ENCODE measurements around the gene ZNF528.
A peak's percentile ranks its signal among the peaks of the same experiment; 100 is the strongest.

The ZNF528 gene

DNA sequence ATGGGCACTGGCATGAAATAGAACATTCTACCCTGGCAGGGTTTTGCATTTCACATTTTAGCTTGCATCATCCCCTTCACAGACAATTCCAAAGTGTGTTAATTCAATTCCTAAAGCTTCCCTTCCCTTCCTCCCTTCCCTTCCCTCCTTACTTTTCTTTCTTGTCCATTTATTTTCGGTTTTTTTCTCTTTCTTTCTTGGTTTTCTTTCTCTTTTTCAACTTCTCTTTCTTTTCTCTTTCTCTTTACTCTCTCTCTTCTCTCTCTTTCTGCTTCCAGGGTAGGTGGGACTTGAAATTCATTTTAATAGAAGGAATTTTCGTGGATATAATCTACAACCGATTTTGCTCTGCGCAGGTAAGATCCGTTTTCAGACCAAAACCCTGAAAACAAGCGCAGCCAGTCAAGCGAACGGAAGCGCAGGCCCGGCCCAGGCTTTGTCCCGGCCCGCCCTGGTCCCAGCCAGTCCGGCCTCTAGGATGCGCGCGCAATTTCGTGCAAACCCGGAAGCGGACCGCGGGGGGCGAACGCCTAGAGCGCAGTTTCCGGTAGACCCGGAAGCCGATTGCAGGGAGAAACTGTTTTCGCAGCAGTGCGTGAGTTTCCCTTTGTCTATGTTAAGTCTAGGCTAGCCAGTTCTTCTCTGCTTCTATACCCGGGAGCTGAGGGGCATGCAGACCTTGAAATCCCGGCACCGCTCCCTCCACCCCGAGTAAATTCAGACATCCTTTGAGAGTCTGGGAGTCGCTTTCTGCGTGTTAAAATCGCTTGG lies at the start of gene ZNF528:
ZNF528 (plus strand) TSS at position 540 of the 771 bp plus-strand sequence. CDS start 4,165 bp downstream, outside the sequence.
- peak; percentile 64 for FAIRE-seq
- DNase-seq (ENCODE audit: insufficient read length, low spot score) = peak; percentile 93

DNA sequence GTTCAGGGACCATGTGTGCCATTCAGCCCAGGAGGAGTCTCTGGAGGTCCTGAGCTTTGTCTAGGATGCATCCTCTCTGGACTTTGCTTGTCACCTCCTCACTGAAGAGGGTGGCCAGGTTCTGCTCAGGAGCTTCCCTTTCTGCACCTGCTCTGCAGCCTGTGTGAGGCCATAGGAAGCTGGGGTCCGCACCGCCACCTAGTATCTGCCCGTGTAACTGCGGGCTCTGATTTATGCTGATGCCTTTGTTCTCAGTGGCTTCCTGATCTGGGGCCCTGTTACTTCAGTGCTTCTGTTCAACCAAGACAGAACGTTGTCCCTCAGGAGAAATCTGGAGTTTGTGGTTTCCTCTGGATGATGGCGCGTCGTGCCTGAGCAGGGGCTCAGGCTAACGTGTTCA lies 46.1 kb upstream of the ZNF528 start:
- no peak for DNase-seq (ENCODE audit: insufficient read length, low spot score)
- FAIRE-seq = no peak

DNA sequence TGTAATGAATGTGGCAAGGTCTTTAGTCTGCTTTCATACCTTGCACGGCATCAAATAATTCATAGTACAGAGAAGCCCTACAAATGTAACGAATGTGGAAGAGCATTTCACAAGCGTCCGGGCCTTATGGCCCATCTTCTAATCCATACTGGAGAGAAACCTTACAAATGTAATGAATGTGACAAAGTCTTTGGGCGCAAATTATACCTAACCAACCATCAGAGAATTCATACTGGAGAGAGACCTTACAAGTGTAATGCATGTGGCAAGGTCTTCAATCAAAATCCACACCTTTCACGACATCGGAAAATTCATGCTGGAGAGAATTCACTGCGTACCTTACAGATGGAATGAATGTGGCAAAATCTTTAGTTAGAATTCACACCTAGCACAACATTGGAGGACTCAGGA lies 31.2 kb upstream of the ZNF528 start:
- FAIRE-seq (no peak), DNase-seq (ENCODE audit: insufficient read length, low spot score) (no peak)

DNA sequence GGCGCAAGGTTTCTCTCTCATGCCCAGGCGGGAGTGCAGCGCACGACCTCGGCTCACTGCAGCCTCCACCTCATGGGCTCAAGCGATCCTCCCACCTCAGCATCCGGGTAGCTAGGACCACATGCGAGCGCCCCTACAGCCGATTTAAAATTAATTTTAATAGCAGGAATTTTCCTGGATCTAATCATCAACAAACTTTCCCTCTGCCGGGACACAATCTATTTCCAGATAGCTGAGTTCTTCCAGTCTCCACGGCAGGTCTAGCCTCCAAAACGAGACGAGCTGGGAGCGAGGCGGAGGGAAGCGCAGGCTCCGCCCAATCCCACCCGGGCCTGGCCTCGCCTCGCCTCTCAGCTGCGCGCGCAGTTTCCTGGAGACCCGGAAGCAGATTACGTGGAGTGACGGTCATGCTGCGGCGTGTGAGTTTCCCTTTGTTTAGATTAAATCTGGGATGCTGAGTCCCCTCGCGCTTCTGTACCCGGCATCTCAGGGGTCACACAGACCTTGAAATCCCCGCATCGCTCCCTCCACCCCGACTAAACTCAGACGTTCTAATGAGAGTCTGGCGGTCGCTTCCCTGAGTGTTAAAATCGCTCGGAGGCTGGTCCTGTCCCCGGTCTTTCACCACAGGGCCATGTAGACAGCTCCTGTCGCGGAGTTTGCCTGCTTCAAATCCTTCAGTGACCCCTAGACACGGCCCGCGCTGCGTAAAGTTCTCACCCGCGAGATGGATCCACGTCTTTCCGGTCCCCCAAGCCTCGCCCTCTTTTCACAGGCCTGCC lies 27.9 kb upstream of the ZNF528 start, which contains the start of gene ZNF880:
ZNF880 (plus strand) TSS at position 365 of the 782 bp plus-strand sequence; CDS start at position 408, 43 bp downstream.
- FAIRE-seq (peak; percentile 76), DNase-seq (ENCODE audit: insufficient read length, low spot score) (peak; percentile 93)

DNA sequence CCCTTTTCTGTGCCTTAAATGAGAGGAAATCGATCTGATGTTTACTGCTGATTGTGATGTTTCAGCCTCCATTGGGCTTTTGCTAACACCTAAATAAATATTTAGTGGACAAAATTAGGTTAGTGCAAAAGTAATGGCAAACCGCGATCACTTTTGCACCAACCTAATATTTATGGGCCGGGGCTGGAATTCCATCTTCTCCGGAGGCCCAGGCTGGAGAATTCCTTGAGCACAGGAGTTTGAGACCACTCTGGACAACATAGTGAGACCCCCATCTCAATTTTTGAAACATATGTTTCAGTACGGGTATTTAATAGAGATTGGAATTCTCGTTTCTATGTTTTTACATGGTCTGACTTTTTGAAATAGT lies 27.3 kb upstream of the ZNF528 start:
- FAIRE-seq (no peak), DNase-seq (ENCODE audit: insufficient read length, low spot score) (no peak)

DNA sequence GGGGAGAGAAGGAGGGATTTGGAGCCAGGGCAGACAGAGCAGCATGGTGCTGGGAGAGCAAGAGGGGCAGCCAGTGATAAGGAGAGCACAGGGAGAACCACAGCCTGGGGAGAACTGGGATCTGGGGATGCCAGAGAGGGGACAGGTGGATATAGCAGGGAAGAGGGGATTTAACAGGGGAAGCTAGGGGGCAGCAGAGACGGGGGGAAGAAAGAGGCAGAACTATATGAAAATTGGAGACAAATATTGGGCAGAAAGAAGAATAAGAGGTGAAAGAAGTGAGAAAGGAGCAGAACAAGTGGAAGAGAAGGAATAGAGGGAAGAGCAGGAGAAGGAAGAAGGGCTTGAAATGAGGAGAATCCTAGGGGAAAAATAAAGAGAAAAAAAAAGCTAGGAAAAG lies 6.5 kb upstream of the ZNF528 start:
- FAIRE-seq = no peak
- no peak for DNase-seq (ENCODE audit: insufficient read length, low spot score)

DNA sequence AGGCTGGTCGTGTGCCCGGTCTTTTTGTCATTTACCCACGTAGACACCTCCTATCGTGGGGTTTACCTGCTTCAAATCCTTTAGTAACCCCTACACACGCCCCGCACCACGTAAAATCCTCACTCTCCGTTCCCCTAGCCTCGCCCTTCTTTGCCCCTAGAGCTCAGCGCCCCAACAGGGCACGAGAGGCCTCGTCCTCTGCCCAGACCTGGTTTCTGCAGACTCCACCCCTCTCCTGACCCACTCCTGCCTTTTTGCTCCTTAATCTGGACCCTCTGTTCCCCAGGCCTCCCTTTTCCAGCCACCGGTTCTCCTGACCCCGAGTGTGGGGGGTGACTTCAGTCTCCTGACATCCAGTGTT lies 412 bp downstream of the ZNF528 start:
- FAIRE-seq (no peak), DNase-seq (ENCODE audit: insufficient read length, low spot score) (no peak)

DNA sequence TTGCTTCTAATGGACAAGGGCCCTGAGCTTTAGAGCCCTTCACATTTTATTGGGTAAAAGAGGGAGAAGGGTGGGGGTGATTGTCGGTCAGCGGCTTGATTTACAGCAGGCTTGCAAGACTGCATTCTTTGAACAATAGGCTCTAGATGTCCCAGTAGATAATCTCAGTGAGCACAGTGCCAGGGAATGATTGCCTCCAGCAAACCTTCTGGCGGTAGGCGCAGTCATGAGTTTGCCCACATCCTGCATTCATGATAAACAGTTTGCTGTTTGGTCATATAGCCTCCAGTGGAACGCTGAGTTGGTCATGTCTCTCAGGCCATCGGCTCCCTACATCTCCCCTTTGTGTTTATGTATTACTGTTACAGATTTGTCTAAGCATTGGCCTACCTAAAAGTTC lies 12.6 kb downstream of the ZNF528 start:
- no peak for FAIRE-seq

DNA sequence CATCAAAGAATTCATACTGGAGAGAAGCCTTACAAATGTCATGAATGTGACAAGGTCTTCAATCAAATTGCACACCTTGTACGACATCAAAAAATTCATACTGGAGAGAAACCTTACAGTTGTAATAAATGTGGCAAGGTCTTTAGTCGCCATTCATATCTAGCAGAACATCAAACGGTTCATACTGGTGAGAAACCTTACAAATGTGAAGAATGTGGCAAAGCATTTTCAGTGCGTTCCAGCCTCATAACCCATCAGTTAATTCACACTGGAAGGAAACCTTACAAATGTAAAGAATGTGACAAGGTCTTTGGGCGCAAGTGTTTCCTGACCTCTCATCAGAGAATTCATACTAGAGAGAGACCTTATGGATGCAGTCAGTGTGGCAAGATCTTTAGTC lies 18.1 kb downstream of the ZNF528 start:
- FAIRE-seq = no peak
- DNase-seq (ENCODE audit: insufficient read length, low spot score) = no peak

More for the DNA sequence above, 12.6 kb downstream of the ZNF528 start:
- no peak for DNase-seq (ENCODE audit: insufficient read length, low spot score)

DNA sequence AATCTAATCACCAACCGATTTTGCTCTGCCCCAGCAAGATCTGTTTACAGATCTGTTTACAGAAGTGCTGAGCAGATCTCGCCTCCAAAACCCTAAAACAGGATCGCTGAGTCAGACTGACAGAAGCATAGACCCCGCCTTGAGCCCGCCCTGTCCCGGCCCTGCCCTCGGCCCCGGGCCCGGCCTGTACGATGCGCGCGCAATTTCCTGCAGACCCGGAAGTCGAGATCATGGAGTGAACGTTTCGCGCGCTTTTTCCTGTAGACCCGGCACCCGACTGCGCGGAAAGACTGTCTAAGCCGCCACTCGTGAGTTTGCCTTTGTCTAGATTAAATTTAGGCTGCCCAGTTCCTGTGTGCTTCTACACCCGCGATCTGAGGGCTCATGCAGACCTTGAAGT lies 31.3 kb downstream of the ZNF528 start, which contains the start of gene ZNF534:
ZNF534 (plus strand) TSS at position 212 of the 400 bp plus-strand sequence. CDS start 2,327 bp downstream, outside the sequence.
- FAIRE-seq = no peak
- DNase-seq (ENCODE audit: insufficient read length, low spot score) = no peak

DNA sequence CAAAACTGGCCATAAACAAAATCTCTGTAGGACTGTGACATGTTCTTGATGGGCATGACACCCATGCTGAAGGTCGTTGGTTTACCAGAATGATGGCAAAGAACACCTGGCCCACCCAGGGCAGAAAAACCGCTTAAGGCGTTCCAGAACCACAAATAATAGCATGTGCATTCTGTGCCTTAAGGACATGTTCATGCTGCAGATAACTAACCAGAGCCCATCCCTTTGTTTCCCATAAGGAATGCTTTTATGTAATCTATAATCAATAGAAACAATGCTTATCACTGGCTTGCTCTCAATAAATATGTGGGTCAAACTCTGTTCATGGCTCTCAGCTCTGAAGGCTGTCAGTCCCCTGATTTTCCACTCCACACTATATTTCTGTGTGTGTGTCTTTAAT lies 44.5 kb downstream of the ZNF528 start:
- no peak for FAIRE-seq

DNA sequence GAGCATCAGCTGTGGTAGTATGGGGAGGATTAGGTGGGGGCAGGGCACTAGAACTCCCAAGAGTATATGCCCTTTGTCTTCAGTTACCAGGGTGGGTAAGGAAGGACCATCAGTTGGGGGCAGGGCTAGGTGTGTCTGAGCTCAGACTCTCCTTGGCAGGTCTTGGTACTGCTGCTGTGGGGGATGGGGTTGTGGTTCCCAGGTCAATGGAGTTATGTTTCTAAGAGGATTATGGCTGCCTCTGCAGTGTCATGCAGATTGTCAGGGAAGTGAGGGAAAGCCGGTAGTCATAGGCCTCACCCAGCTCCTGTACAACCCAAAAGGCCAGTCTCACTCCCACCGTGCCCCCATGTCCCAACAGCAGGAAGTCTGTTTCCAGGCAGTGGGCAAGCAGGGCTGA lies 46.9 kb downstream of the ZNF528 start:
- FAIRE-seq = no peak

More for the DNA sequence above, 44.5 kb downstream of the ZNF528 start:
- no peak for DNase-seq (ENCODE audit: insufficient read length, low spot score)

DNA sequence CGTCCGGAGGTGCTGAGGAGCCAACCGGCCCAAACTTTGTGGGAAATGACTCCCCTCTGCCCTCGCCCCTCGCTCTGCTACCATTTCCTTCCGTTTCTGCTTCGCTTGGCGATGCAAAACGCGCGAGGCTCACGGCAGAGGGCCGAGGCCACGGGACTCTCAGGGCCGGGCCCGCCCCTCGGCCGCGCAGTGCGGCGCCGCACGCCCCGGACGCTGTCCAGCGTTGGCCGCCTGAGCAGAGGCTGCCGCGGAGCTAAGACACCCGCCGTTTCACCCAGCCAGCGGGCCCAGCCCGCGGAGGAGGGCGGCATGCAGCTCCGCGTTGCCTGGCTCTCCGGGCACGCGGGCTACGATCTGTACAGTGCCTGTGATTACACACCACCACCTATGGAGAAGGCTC lies 53.6 kb downstream of the ZNF528 start:
- no peak for FAIRE-seq
- DNase-seq (ENCODE audit: insufficient read length, low spot score) = no peak

More for the DNA sequence above, 46.9 kb downstream of the ZNF528 start:
- no peak for DNase-seq (ENCODE audit: insufficient read length, low spot score)

DNA sequence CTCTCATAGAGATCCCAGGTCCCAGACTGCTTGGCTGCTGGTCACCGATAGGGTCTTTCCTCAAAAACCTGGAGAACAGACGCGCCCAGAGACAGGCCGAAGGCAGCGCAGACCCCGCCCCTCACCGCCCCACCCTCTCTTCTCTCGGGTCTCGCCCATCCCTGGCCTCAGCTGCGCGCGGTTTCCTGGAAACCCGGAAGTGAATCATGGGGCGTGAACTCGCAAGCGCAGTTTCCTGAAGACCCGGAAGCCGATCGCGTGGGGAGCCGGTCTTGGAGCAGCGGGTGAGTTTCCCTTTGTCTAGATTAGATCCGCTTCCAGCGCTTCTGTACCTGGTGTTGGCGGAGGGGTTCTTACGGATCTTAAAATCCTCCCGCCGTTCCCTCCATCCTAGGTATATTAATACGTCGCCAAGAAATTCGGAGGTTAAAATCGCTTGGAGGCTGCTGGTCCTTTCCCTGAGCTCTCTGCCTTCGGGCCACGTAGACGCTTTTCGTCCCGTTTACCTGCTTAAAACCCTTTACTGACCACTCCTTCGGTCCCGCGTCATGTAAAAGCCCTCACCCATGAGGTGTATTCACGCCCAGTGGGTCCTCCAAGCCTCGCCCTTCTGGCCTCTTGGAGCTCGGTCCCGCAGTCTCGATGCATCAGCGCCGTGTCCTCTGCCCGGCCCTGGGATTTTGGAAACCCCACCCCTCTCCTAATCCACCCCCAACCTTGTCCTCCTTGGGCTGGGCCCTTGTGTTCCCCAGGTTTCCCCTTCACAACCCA lies 55.9 kb downstream of the ZNF528 start, which contains the start of gene ZNF578:
ZNF578 (plus strand) TSS at position 230 of the 771 bp plus-strand sequence. CDS start 48,293 bp downstream, outside the sequence.
- FAIRE-seq (no peak), DNase-seq (ENCODE audit: insufficient read length, low spot score) (peak; percentile 84)

DNA sequence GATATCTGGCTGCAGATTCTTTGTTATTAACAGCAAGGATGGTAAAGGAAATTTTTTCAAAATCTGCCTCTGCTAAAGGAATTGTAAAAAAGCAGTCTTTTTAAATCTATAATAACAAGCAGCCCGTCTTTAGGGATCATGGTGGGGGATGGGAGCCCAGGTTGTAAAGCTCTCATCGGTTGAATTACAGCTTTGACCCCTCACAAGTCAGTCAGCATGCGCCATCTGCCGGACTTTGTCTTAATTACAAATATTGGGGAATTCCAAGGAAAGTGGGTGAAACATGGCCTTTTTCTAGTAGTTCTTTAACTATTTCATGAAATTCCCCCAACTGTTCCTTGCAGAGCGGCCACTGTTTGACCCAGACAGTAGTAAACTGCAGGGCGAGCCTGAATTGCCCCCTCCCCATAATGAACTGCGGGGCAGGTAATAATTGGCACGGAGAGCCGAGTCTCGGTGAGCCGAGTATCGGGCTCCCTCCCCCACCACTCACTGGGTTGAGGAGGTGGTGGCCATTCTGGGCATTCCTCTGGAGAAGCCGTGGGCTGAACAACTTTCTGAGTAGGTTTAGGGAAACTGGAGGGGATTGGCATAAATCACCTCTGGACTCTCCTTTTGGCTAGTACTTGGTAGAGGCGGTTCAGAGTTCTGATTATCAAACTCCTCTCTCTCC lies 67.3 kb downstream of the ZNF528 start:
- no peak for DNase-seq (ENCODE audit: insufficient read length, low spot score)
- no peak for FAIRE-seq

Measured in HTR-8/SVneo (cell line).